LNCaP clone FGC (cell line): ENCODE results near the gene TBK1.

Source experiments
- DNase-seq: peaks from one replicate; pipeline ENCODE4 v3.0.0-alpha.2; 2011; ENCODE audit warnings: low read depth
- H3K4me3 ChIP-seq: 2 replicates; pipeline ENCODE4 v1.5.1; 2011; ENCODE audit warnings: mild to moderate bottlenecking, low read depth, low read length, control low read depth
- CTCF ChIP-seq: IDR thresholded peaks from 2 replicates; pipeline ENCODE4 v1.5.1; 2012; ENCODE audit warnings: mild to moderate bottlenecking; ENCODE audit not compliant: control insufficient read depth, insufficient read depth; ENCODE audit errors: extremely low read depth

The TBK1 gene

GRCh38 chr12:64412459-64412858 is 39.5 kb upstream of the TBK1 start:
- no peak for DNase-seq
- H3K4me3 ChIP-seq: no peak overlapping the region
- TF ChIP-seq CTCF: no peak

- H3K4me3 ChIP-seq: no peak overlapping the region
- DNase-seq: no peak
These were observed 38.0 kb upstream of the TBK1 start for GRCh38 chr12:64413884-64414283.

GRCh38 chr12:64418209-64418608 is 33.7 kb upstream of the TBK1 start:
- no peak overlapping the region for H3K4me3 ChIP-seq
- no peak for TF ChIP-seq CTCF
- DNase-seq: no peak

More at GRCh38 chr12:64413884-64414283, 38.0 kb upstream of the TBK1 start:
- no peak for TF ChIP-seq CTCF

GRCh38 chr12:64419696-64420095 is 32.2 kb upstream of the TBK1 start:
- H3K4me3 ChIP-seq: no peak overlapping the region
- no peak for DNase-seq
- no peak for TF ChIP-seq CTCF

- H3K4me3 ChIP-seq: no peak overlapping the region
- DNase-seq: no peak
- no peak for TF ChIP-seq CTCF
These were observed 23.9 kb upstream of the TBK1 start for GRCh38 chr12:64427988-64428387.

- peak; percentile 54 for DNase-seq
- no peak for TF ChIP-seq CTCF
- no peak overlapping the region for H3K4me3 ChIP-seq
These were observed 23.0 kb upstream of the TBK1 start for GRCh38 chr12:64428956-64429355.

GRCh38 chr12:64430886-64431285 is 21.0 kb upstream of the TBK1 start:
- no peak for TF ChIP-seq CTCF
- no peak for DNase-seq
- no peak overlapping the region for H3K4me3 ChIP-seq
